NCI-H1092 treated with DMSO at 0.1 percent for 48 hours (cell line): ENCODE measurements around the gene ABT1.
"Not testable (repeated sequence)": the region's sequence is repeated elsewhere in the genome, so short reads cannot be mapped to it uniquely, and the experiment has no call there.

ENCODE experiments used
- DNase-seq: peaks from one replicate; lab custom pipeline; 2025; lab: John Stamatoyannopoulos, UW

ABT1 gene

GRCh38 chr6:26596579-26597388 is at the start of gene ABT1:
Gene ABT1 (plus strand): TSS chr6:26596953. CDS start chr6:26596983, 30 bp downstream.
- DNase-seq: peak; percentile 93

- DNase-seq: not testable (repeated sequence)
Measured at GRCh38 chr6:26547363-26547762, 49.4 kb upstream of the ABT1 start.

DNA sequence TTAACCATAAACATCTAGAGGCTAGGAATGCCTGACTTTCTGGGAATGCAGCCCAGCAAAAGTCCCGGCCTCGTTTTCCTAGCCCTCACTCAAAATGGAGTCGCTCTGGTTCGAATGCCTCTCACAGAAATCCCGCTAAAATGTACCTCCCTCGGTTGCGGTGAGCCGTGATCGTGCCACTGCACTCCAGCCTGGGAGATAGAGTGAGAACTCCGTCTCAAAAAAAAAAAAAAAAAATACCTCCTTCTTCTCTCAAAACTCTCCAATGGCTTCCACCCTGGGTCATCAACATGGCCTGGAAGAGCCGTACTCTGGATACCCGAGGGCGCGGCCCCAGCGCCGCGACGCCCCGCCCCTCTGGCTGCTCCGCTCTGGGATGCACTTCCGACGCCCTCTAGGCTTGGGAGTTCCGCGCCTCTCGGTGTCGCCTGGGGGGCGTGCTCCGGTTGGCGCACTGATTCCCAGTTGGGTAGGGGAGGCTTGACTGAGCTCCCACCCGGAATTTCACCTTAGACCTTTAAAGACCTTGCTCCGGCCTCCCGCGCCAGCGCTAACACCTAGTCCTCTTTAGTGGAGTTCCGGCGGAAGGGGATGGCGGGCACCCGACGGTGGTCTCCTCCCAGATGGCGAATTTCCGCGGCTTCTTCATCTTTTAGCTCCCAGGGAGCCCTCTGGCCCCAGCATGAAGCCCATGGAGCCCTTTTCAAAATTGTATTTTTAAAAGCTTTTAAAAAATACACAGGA is 46.3 kb upstream of the ABT1 start:
- DNase-seq: peak; percentile 37

GRCh38 chr6:26552205-26552604 is 44.5 kb upstream of the ABT1 start:
- no peak for DNase-seq

- no peak for DNase-seq
Measured at GRCh38 chr6:26552640-26553188, 44.0 kb upstream of the ABT1 start.

DNA sequence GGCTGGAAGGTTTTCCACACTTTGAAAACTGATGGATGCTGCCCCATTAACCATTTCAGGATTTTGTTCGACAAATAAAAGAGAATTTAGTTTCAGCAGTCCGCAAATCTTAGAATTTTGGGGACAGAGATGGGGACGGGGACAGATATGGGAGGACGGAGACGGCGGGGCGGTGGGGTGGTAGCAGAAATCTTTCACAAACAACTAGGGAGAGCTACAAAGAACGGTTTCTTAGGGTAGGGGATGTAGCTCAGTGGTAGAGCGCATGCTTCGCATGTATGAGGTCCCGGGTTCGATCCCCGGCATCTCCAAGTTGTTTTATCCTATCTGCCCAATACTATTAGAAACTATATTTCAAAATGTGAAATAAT is 43.5 kb upstream of the ABT1 start:
- DNase-seq: peak; percentile 63

- peak; percentile 39 for DNase-seq
Measured at GRCh38 chr6:26553635-26554446, 42.9 kb upstream of the ABT1 start.

DNA sequence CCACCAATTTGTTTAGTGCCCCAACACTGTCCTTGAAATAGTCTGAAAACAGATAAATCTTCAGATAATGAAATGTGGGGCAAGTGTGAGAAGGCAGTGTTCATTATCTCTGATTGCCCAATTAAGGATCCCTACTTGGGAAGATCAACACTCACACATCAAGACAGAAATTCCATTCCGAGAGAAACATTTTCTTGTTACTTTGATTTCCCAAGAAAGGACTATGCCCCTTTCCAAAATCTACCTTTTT is 42.4 kb upstream of the ABT1 start:
- no peak for DNase-seq

- no peak for DNase-seq
Measured at GRCh38 chr6:26554697-26555504, 41.9 kb upstream of the ABT1 start.

GRCh38 chr6:26555505-26556262 is 41.1 kb upstream of the ABT1 start:
- no peak for DNase-seq

- DNase-seq: peak; percentile 47
Measured at GRCh38 chr6:26556263-26557070, 40.3 kb upstream of the ABT1 start.

DNA sequence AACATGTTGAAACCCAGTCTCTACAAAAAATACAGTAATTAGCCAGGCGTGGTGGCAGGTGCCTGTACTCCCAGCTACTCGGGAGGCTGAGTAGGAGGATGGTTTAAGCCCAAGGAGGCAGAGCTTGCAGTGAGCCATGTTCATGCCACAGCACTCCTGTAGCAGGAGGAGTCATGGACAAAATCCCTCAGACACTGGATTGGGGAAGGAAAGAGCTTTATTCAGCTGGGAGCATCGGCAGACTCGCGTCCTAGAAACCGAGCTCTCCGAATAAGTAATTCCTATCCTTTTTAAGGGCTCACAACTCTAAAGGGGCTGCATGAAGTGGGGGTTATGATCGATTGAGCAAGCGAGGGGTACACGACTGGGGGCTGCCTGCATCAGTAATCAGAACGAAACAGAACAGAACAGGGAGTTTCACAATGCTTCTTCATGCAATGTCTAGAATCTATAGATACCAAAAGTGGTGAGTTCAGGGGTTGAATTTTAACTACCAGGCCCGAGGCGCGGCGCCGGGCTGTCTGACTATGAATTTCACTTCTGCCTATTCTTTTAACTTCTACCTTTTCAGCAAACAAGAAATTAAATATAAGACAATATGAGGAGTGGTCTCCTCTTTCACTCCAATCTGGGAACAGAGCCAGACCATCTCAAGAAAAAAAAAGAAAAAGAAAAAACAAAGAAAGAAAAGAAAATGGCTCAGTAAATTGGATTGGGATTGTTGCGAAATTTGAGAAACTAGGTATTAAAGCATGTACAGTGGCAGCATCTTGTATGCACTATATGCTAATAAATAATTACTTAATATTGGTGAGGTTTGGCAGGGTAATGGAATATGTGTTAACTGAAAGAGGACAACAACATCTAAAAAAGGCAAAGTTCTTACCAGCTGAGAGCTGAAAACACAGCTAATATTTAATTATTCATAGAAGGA is 35.0 kb upstream of the ABT1 start:
- DNase-seq: no peak

GRCh38 chr6:26563488-26563887 is 33.3 kb upstream of the ABT1 start:
- no peak for DNase-seq

DNA sequence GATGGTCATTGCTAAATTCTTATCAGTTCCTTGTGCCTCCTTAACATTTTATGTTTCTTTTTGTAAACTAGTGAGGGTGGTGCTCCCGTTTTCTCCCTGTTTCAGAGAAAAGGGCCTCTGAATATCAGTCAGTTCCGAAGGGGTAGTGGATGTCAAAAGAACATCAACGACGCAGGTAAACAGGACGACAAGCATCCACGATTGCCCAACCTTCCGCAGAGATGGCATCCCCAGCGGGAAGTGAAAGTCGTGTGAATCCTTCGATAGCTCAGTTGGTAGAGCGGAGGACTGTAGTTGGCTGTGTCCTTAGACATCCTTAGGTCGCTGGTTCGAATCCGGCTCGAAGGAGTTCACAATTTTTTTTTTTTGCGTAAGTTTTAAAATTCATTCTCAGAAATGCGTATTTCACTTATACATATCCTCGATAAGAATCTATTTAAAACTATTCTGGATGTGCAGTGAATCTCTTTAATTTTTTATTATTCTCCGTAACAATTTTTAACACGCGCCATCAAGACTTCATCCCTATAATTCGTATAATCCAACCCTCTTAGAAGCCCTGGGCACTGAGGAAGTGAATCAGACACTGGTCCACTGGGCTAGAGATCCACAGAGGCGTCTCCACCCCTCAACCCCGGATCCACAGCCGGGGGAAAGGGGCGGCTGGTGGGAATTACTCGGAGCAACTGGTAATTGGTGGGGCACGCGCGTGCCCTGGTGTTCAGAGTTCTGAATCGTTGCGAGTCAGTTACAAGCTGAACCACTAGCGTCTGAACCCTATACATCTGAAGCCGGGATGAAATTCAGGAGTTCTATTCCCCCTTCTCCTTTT is 27.9 kb upstream of the ABT1 start:
- DNase-seq: peak; percentile 81

GRCh38 chr6:26569433-26569764 is 27.4 kb upstream of the ABT1 start:
- DNase-seq: no peak

DNA sequence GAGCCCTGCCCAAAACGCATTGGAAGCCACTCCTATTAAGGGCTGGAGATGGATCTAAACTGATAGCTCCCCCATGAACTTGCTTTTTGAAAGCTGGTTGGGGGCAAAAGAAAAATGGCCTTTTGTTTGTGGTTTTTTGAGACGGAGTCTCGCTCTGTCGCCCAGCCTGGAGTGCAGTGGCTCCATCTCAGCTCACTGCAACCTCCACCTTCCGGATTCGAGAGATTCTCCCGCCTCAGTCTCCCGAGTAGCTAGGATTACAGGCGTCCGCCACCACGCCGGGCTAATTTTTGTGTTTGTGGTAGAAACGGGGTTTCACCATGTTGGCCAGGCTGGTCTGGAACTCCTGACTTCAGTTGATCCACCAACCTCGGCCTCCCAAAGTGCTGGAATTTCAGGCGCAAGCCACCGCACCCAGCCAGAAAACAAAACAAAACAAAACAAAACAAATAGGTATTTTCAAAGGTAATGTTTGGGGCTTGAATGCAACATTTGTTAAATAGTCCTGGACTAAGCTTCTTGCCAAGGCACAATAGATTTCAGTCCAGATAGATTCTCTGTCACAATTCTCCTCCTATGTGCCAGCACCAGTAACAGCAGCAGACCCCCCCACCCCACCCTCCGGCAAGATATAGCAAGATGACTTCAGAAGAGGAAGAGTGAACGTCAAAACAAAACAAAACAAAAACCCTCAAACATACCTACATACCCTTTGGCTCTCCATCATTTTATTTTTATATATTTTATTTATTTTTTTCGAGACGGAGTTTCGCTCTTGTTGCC is 26.5 kb upstream of the ABT1 start:
- DNase-seq: no peak

DNA sequence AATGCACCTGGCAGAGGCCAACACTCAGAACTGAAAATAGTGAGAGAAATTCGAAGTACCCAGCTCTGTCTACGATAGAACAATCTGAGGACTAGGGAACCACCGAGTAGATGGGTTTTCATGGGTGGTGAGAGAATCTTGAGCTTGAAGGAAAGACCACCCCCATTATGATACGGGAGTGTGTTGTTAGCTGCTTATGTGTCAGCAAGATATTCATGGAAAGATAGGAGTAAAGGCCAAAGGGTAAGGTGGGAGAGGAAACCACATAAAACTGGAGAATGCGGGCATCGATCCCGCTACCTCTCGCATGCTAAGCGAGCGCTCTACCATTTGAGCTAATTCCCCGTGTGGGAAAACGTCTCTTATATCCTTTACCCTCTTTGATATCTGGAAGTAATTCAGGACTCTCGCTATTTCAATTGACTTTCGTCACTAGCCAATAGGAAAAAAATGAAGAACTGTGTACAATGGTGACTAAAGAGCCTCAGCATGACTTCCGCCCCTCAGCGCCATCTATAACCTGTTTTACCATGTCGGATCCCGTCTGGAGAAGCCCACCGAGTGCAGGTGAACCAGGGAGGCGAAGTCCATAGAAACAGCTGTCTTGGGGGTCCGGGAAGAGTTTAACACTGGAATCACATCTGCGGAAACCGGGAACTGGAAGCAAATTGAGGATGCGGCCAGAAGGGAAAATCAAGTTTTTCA is 25.0 kb upstream of the ABT1 start:
- peak; percentile 79 for DNase-seq
